Amniotic epithelial cell (primary cell): ENCODE data around the gene LRPAP1.

Experiments used
- DNase-seq: peaks from one replicate; pipeline ENCODE4 v3.0.0-alpha.2; 2010; ENCODE audit warnings: low read depth

LRPAP1 gene

GRCh38 chr4:3500111-3500510, 32.1 kb downstream of the LRPAP1 start:
- DNase-seq, result no peak

GRCh38 chr4:3499710-3500109, 32.5 kb downstream of the LRPAP1 start:
- DNase-seq, result no peak

GRCh38 chr4:3498901-3499510, 33.2 kb downstream of the LRPAP1 start:
- no peak for DNase-seq

GRCh38 chr4:3498407-3498806, 33.8 kb downstream of the LRPAP1 start:
- DNase-seq, result no peak

- DNase-seq, result no peak
Observed at GRCh38 chr4:3497523-3498389, 34.5 kb downstream of the LRPAP1 start.

- DNase-seq, result no peak
Observed at GRCh38 chr4:3497095-3497494, 35.1 kb downstream of the LRPAP1 start.

- DNase-seq, result no peak
Observed at GRCh38 chr4:3496021-3496420, 36.2 kb downstream of the LRPAP1 start.

GRCh38 chr4:3495204-3495975, 36.8 kb downstream of the LRPAP1 start:
- DNase-seq, result no peak

- DNase-seq, result peak; percentile 10
Observed at GRCh38 chr4:3494462-3494871, 37.8 kb downstream of the LRPAP1 start.

- no peak for DNase-seq
Observed at GRCh38 chr4:3493720-3494461, 38.3 kb downstream of the LRPAP1 start.

- no peak for DNase-seq
Observed at GRCh38 chr4:3492741-3493719, 39.2 kb downstream of the LRPAP1 start.

GRCh38 chr4:3491681-3492405, 40.4 kb downstream of the LRPAP1 start:
- peak; percentile 42 for DNase-seq

- no peak for DNase-seq
Observed at GRCh38 chr4:3489451-3489962, 42.7 kb downstream of the LRPAP1 start.

- no peak for DNase-seq
Observed at GRCh38 chr4:3488820-3489219, 43.4 kb downstream of the LRPAP1 start.

GRCh38 chr4:3487861-3488260, 44.4 kb downstream of the LRPAP1 start:
- no peak for DNase-seq

GRCh38 chr4:3486541-3487540, 45.4 kb downstream of the LRPAP1 start:
- DNase-seq, result no peak

GRCh38 chr4:3485886-3486540, 46.2 kb downstream of the LRPAP1 start:
- DNase-seq, result no peak
